ENCODE data around the gene SCG2.

The SCG2 gene

DNA sequence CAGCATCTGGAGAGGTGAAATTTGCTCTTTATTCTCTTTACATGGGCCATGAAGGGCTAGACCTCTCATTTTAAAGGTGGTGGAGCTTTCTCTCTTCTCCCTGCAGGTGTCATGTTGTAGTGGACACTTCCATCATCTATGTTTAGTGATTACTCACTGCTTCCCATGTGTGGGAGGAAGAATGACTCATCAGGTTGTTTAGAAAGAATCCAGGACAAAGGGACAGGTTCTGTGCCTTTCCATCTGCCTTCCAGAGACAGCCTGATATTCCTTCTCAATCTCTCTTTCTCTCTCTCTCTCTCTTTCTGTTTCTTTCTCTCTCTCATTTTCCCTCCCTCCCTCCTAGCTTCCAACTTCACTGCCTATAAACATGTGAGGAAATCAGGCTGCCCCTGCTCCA is 38.7 kb downstream of the SCG2 start:
- no peaks in the 10 kb centered on the region for H3K9me3 ChIP-seq (ENCODE audit: control insufficient read depth, insufficient read depth, low read depth, low read length)

More for the DNA sequence above, 38.7 kb downstream of the SCG2 start:
- peak; percentile 70 for TF ChIP-seq ZBTB48 (tag by site-specific recombination; IDR thresholded peaks at IDR 0.05)
- peak; percentile 53; the same call in 1 of the 2 replicates for TF ChIP-seq SP7 (tag by site-specific recombination; IDR thresholded peaks at IDR 0.05)
- peak; percentile 76; the same call in 1 of the 2 replicates for TF ChIP-seq ZNF660 (tag by site-specific recombination; IDR thresholded peaks at IDR 0.05)
- TF ChIP-seq ZNF214 (tag by site-specific recombination; IDR thresholded peaks at IDR 0.05; ENCODE audit: borderline replicate concordance), result no peak
- TF ChIP-seq ZNF202 (tag by site-specific recombination; IDR thresholded peaks at IDR 0.05; ENCODE audit: borderline replicate concordance), result no peak
- TF ChIP-seq REPIN1 (tag by site-specific recombination; IDR thresholded peaks at IDR 0.05; ENCODE audit: low read depth), result no peak
- no peak for TF ChIP-seq SP3 (tag by site-specific recombination; IDR thresholded peaks at IDR 0.05)
- peak; percentile 87 for TF ChIP-seq ZNF366 (tag by site-specific recombination; conservative IDR thresholded peaks at IDR 0.05)
- 0 out of 2 replicates have a peak, but pooled peaks have one; percentile 20 for TF ChIP-seq ZFP37 (tag by site-specific recombination; IDR thresholded peaks at IDR 0.05)
- TF ChIP-seq ZNF292 (tag by site-specific recombination; IDR thresholded peaks at IDR 0.05; ENCODE audit: borderline replicate concordance, low read depth), result no peak
- TF ChIP-seq ZNF518A (tag by site-specific recombination; conservative IDR thresholded peaks at IDR 0.05; ENCODE audit: low read depth), result peak; percentile 41; the same call in 1 of the 2 replicates
- TF ChIP-seq ZNF600 (tag by site-specific recombination; IDR thresholded peaks at IDR 0.05), result peak; percentile 97
- TF ChIP-seq ZNF629 (tag by site-specific recombination; IDR thresholded peaks at IDR 0.05), result peak; percentile 44; the same call in 1 of the 2 replicates
- peak; percentile 70 for TF ChIP-seq ZNF335 (tag by site-specific recombination; conservative IDR thresholded peaks at IDR 0.05)
- TF ChIP-seq ZFHX2 (tag by site-specific recombination; conservative IDR thresholded peaks at IDR 0.05), result peak; percentile 74
- TF ChIP-seq TRIM28 (IDR thresholded peaks at IDR 0.05; ENCODE audit: borderline replicate concordance, low read length), result peak; percentile 25; the same call in 1 of the 2 replicates
- TF ChIP-seq ZNF398 (tag by site-specific recombination; IDR thresholded peaks at IDR 0.05), result no peak
- TF ChIP-seq ZNF394 (tag by site-specific recombination; IDR thresholded peaks at IDR 0.05; ENCODE audit: borderline replicate concordance), result peak; percentile 27; the same call in 1 of the 2 replicates
- TF ChIP-seq ZNF184 (tag by site-specific recombination; IDR thresholded peaks at IDR 0.05), result peak; percentile 38; the same call in 1 of the 2 replicates
- TF ChIP-seq, protein P1, sequence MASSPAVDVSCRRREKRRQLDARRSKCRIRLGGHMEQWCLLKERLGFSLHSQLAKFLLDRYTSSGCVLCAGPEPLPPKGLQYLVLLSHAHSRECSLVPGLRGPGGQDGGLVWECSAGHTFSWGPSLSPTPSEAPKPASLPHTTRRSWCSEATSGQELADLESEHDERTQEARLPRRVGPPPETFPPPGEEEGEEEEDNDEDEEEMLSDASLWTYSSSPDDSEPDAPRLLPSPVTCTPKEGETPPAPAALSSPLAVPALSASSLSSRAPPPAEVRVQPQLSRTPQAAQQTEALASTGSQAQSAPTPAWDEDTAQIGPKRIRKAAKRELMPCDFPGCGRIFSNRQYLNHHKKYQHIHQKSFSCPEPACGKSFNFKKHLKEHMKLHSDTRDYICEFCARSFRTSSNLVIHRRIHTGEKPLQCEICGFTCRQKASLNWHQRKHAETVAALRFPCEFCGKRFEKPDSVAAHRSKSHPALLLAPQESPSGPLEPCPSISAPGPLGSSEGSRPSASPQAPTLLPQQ (tag by site-specific recombination; IDR thresholded peaks at IDR 0.05), result peak; percentile 41; the same call in 1 of the 2 replicates
- TF ChIP-seq ZNF24 (tag by site-specific recombination; IDR thresholded peaks at IDR 0.05), result 0 out of 2 replicates have a peak, but pooled peaks have one; percentile 26
- TF ChIP-seq ZEB2 (tag by site-specific recombination; IDR thresholded peaks at IDR 0.05), result 0 out of 2 replicates have a peak, but pooled peaks have one; percentile 38
- TF ChIP-seq EGR2 (tag by site-specific recombination; IDR thresholded peaks at IDR 0.05; ENCODE audit: low read depth), result 0 out of 2 replicates have a peak, but pooled peaks have one; percentile 33
- TF ChIP-seq PRDM1 (tag by site-specific recombination; IDR thresholded peaks at IDR 0.05), result peak; percentile 92
- TF ChIP-seq PRDM10 (tag by site-specific recombination; IDR thresholded peaks at IDR 0.05), result peak; percentile 85
- H3K4me1 ChIP-seq (ENCODE audit: control insufficient read depth, insufficient read depth, low read length), result peaks cover 5% of the 10 kb centered on the region; the same call in 1 of the 2 replicates
- no peak overlapping the region; the same call in 1 of the 2 replicates for H3K27ac ChIP-seq (ENCODE audit: extremely low read depth, low read depth, low read length)
- no peak overlapping the region for H3K4me3 ChIP-seq (ENCODE audit: low read depth, low read length)
- H3K36me3 ChIP-seq (ENCODE audit: control insufficient read depth in 2 of 2, insufficient read depth in 1 of 2, low read length in 2 of 2), result no peaks in the 10 kb centered on the region
- POLR2A ChIA-PET, result no interaction called here
- CTCF ChIA-PET, result interaction anchor here (1.0 to 1.2 kb wide), 2 partner anchors 316 to 430 kb away, joined by 4 to 5 read pairs; no protein-coding TSS in a partner anchor

Data from HEK293 (cell line).